T follicular helper cell (primary cell): Measurements from ENCODE around the gene JARID2.

Experiments used
- DNase-seq: peaks from one replicate; pipeline ENCODE4 v3.0.0-alpha.2; 2020; ENCODE audit warnings: low read depth
- total RNA-seq, 2 experiments: gene quantifications; one replicate each; lab custom pipeline; 2026; lab: John Stamatoyannopoulos, UW

Gene JARID2
- total RNA-seq, result 69.6 to 174 reads per million in 2 experiments

GRCh38 chr6:15245361-15246216, at the start of gene JARID2:
JARID2 (plus strand) TSS chr6:15246069; CDS start chr6:15246540, 471 bp downstream.
- DNase-seq, result peak; percentile 94

DNA sequence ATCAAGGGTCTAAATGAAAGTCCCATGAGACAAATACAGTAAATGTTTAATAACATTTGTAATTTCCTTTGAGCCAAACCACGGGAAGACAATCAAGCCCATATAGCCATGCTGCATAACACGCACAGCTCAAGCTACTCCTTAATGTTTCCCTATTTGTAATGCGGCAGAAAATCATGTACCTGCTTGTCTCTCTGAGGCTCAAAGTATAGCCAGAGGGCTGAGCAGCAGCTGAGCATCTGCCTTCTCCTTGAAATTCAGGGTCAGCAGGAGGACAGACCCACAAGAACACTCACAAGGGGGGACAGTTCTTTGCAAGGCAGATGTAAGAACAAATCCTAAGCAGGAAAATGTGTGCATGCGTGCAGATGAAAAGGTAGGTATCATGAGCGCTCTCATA, 45.8 kb upstream of the JARID2 start:
- no peak for DNase-seq

DNA sequence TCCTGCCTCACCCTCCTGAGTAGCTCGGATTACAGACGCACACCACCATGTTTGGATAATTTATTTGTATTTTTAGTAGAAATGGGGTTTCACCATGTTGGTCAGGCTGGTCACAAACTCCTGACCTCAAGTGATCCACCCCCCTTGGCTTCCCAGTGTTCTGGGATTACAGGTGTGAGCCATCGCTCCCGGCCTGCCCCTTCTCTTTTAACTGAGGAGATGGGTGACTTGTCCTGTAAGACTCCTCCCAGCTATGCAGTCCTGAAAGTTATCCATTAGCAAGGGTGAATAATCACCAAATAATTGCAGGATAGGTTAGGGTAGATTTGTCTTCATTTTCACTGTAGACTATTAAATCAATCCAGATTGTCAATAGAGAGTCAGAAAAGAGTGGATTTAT, 40.5 kb upstream of the JARID2 start:
- no peak for DNase-seq

GRCh38 chr6:15206887-15207286, 39.0 kb upstream of the JARID2 start:
- no peak for DNase-seq

GRCh38 chr6:15207923-15208322, 37.9 kb upstream of the JARID2 start:
- DNase-seq, result no peak

- DNase-seq, result no peak
Observed at GRCh38 chr6:15213838-15214400, 31.9 kb upstream of the JARID2 start.

- no peak for DNase-seq
Observed at GRCh38 chr6:15218401-15218800, 27.5 kb upstream of the JARID2 start.

GRCh38 chr6:15220062-15220461, 25.8 kb upstream of the JARID2 start:
- DNase-seq, result no peak

GRCh38 chr6:15227827-15228318, 18.0 kb upstream of the JARID2 start:
- no peak for DNase-seq

DNA sequence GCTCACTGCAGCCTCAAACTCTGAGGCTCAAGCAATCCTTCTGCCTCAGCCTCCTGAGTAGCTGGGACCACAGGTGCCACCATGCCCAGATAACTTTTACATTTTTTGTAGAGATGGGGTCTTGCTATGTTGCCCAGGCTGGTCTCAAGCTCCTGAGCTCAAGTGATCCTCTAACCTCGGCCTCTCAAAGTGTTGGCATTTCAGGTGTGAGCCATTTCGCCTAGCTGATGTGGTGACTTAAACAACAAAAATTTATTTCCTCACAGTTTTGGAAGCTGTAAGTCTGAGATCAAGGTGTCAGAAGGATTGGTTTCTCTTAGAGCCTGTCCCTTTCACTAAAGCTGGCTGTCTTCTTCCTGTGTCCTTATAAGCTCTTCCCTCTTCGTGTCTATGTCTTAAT, 15.0 kb upstream of the JARID2 start:
- DNase-seq, result no peak

DNA sequence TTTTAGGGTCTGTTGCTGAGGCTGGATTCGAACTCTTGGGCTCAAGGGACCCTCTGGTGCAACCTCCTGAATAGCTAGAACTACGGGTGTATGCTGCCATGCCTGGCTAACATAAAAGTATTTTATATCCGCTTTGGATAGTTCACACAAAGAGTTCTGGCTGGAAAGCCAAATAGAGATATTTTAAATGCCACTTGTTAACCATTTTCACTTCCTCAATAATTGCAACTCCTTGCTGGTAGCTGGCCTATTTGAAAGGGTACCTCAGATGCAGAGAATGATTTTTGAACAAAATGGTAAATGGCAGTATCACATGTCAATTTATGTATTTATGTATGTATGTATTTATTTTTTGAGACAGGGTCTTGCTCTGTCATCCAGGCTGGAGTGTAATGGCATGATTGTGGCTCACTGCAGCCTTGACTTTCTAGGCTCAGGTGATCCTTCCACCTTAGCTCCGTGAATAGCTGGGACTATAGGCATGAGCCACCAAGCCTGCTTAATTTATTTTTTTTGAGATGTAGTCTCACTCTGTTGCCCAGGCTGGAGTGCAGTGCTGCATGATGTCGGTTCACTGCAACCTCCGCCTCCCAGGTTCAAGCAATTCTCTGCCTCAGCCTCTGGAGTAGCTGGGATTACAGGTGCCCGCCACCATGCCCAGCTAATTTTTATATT, 12.9 kb upstream of the JARID2 start:
- no peak for DNase-seq

- DNase-seq, result no peak
Observed at GRCh38 chr6:15234068-15234758, 11.7 kb upstream of the JARID2 start.

GRCh38 chr6:15239616-15240364, 6.1 kb upstream of the JARID2 start:
- no peak for DNase-seq

GRCh38 chr6:15242503-15242902, 3.4 kb upstream of the JARID2 start:
- DNase-seq, result no peak

DNA sequence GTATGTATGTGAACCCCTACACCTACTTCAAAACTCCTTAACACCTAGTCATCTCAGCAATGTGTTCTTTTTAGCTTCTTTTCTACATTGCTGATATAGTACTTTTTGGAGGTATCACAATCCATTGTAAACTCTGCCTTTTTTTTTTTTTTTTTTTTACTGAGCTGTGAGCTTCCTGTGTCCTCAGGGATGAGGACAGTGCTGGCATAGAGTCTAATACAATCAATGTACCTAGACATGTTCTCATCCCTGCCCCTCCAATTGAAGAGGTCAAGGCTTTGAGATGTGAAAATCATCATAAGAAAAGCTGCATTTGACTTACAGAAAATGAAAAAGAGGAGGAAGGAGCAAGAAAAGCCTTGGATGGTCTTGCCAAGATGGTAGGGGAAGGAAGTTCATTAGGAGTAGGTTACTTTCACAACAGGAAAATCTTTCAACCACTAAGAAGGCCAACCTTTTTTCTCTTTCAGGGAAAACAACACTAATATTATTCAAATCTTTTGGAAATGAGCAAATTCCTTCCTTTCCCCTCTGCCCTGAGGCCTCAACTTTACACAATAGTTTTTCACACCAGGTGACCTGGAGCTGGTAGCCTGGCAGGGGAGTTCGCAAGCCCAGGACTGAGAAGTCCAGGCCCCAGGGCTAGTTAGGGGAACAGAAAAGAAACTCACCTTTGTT, 2.8 kb upstream of the JARID2 start:
- no peak for DNase-seq

DNA sequence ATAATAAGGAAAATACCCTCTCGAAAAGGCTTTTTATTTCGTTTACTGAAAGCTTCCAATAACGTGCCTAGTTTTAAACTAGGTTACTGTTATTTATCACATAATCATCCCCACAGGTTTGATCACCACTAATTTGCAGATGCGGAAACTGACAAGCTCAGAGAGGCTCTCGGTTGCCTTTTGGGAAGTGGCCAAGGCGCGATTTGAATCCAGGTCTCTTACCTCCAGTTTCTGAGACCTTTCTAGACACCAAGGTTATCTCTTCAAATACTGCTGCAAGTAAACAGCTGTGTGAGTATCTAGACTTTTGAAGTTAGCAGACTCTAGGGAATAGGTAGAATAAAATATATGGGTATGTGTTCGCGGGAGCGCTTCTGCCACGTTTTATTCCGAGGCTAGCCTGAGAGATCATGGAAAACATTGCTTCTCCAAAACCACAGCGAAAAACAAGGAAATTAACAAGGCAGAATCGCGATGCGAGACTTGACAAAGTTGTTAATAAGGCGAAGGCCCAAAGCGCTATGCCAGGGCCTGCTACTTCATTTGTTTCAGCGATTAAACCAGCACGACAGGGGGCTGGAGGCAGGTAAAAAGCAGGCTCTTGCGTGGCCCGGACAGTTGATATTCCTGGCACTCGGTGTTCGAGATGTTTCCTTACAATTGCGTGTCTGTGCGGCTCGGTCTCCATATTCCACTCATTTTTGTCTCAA, 1.8 kb upstream of the JARID2 start:
- no peak for DNase-seq

DNA sequence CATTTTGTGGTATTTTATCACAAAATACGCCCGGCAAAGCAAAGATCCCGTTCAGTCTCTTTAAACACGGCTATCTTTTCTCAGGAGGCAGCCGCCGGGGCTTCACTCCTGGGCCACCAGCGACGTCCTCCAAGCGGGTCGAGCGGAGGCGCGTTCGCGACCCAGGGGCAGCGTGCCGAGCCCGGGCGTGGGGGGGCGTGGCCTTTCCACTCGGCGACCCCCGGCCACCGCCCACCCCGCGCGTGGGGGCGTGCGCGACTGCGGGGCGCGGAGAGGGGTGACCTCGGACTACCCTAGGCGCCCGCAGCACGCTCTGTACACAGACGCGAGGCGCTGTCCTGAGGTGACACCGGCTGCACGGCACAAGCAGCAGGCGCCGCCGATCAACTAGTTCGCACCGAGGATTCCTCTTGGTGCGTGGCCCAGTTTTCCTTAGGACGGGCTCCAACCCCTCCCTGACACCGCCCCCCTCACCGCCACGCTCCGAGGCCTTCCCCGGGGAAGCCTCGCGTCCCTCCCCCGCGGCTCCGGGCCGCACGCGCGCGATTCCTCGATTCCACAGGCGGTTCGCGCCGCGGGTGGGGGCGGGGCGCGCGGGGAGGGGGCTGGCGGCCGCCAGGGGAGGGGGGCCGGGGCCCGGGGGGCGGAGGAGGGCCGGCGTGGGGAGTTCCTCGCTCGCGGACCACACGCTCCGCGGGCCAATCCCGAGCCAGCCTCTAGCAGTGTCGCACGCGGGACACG, 1.1 kb upstream of the JARID2 start:
- peak; percentile 52 for DNase-seq

DNA sequence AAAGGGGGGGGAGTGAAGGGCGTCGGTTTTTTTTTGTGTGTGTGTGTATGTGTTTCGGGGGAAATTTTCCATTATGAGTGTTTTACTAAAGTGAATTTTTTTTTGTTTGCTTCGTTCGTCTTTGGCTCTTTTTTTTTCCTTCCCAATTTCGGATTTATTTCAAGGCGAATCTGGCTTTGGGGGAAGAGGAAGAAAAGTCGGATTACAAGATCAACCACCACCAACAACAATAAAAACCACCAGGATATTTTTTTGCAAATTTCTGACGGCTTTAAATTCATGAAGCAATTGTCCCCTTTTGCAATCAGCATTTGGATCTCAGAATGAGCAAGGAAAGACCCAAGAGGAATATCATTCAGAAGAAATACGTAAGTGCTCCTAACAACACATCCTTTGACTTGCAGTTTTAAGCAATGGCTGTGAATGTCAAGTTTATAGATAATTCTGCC, 372 bp downstream of the JARID2 start:
- DNase-seq, result no peak
